Endothelial cell (in vitro differentiated cells): ENCODE measurements around the gene STARD7. TPM values are rescaled to one million over a fixed set of nuclear protein-coding genes. Genes with fewer than 3 reads are reported as not detected.

Source experiments
- DNase-seq: peaks from one replicate; pipeline ENCODE4 v3.0.0; 2021; ENCODE audit warnings: low spot score
- H3K27ac Mint-ChIP-seq: one replicate; pipeline ENCODE4 v1.8.0; 2021; ENCODE audit warnings: mixed read lengths, inconsistent platforms; ENCODE audit not compliant: unreplicated experiment
- H3K27me3 Mint-ChIP-seq: one replicate; pipeline ENCODE4 v1.8.0; 2021; ENCODE audit warnings: mild to moderate bottlenecking, moderate library complexity, mixed read lengths, inconsistent platforms; ENCODE audit not compliant: unreplicated experiment
- H3K36me3 Mint-ChIP-seq: one replicate; pipeline ENCODE4 v1.8.0; 2021; ENCODE audit warnings: mild to moderate bottlenecking, low read depth, mixed read lengths, inconsistent platforms; ENCODE audit not compliant: unreplicated experiment
- H3K4me1 Mint-ChIP-seq: one replicate; pipeline ENCODE4 v1.8.0; 2021; ENCODE audit warnings: mild to moderate bottlenecking, mixed read lengths, inconsistent platforms; ENCODE audit not compliant: unreplicated experiment
- H3K4me3 Mint-ChIP-seq: one replicate; pipeline ENCODE4 v1.8.0; 2021; ENCODE audit warnings: mild to moderate bottlenecking, mixed read lengths, inconsistent platforms; ENCODE audit not compliant: unreplicated experiment
- H3K9me3 Mint-ChIP-seq: one replicate; pipeline ENCODE4 v1.8.0; 2021; ENCODE audit warnings: mixed read lengths, inconsistent platforms; ENCODE audit not compliant: unreplicated experiment
- CTCF ChIP-seq: fragments of 200-600 bp; sonication (generic); IDR thresholded peaks from one replicate; pipeline ENCODE4 v1.5.0; 2021; ENCODE audit warnings: antibody characterized with exemption; ENCODE audit not compliant: unreplicated experiment
- total RNA-seq: library from RNA; stranded (reverse); fragmentation: NEBNext Ultra II Directional; extraction: Animal tissue kit (Norgen Biotek cat#: 25700); gene quantifications from one replicate; pipeline ENCODE4 v1.2.1, GENCODE V29; 2021; ENCODE audit not compliant: unreplicated experiment

STARD7 gene
- total RNA-seq, 1 donor from 2014 or later, result 83.4 TPM

- Mint-ChIP-seq H3K36me3 (peaks cover 23% of the 10 kb centered on the region), H3K4me3 (no peak overlapping the region), H3K9me3 (no peaks in the 10 kb centered on the region), H3K27me3 (peaks cover 3% of the 10 kb centered on the region), H3K4me1 (peaks cover 19% of the 10 kb centered on the region), H3K27ac (no peak overlapping the region)
- DNase-seq, result no peak
- TF ChIP-seq CTCF, result no peak
Observed at GRCh38 chr2:96247896-96248295, 39.3 kb upstream of the STARD7 start.

GRCh38 chr2:96247009-96247408 is 38.4 kb upstream of the STARD7 start:
- TF ChIP-seq CTCF, result no peak
- peaks cover 15% of the 10 kb centered on the region for H3K36me3 Mint-ChIP-seq
- no peak overlapping the region for H3K4me3 Mint-ChIP-seq
- peaks cover 19% of the 10 kb centered on the region for H3K4me1 Mint-ChIP-seq
- DNase-seq, result no peak
- H3K9me3 Mint-ChIP-seq, result no peaks in the 10 kb centered on the region
- H3K27me3 Mint-ChIP-seq, result peaks cover 3% of the 10 kb centered on the region
- no peak overlapping the region for H3K27ac Mint-ChIP-seq

GRCh38 chr2:96245609-96246390 is 37.2 kb upstream of the STARD7 start:
- no peak for DNase-seq
- H3K36me3 Mint-ChIP-seq, result peaks cover 10% of the 10 kb centered on the region
- H3K4me3 Mint-ChIP-seq, result no peak overlapping the region
- TF ChIP-seq CTCF, result no peak
- H3K27ac Mint-ChIP-seq, result peak overlapping the region; percentile 48
- no peaks in the 10 kb centered on the region for H3K9me3 Mint-ChIP-seq
- H3K27me3 Mint-ChIP-seq, result peaks cover 4% of the 10 kb centered on the region
- peaks cover 14% of the 10 kb centered on the region for H3K4me1 Mint-ChIP-seq

GRCh38 chr2:96243843-96244242 is 35.2 kb upstream of the STARD7 start:
- peaks cover 14% of the 10 kb centered on the region for H3K36me3 Mint-ChIP-seq
- H3K27me3 Mint-ChIP-seq, result peaks cover 5% of the 10 kb centered on the region
- no peaks in the 10 kb centered on the region for H3K9me3 Mint-ChIP-seq
- no peak overlapping the region for H3K27ac Mint-ChIP-seq
- peaks cover 10% of the 10 kb centered on the region for H3K4me1 Mint-ChIP-seq
- no peak for TF ChIP-seq CTCF
- DNase-seq, result no peak
- no peak overlapping the region for H3K4me3 Mint-ChIP-seq

DNA sequence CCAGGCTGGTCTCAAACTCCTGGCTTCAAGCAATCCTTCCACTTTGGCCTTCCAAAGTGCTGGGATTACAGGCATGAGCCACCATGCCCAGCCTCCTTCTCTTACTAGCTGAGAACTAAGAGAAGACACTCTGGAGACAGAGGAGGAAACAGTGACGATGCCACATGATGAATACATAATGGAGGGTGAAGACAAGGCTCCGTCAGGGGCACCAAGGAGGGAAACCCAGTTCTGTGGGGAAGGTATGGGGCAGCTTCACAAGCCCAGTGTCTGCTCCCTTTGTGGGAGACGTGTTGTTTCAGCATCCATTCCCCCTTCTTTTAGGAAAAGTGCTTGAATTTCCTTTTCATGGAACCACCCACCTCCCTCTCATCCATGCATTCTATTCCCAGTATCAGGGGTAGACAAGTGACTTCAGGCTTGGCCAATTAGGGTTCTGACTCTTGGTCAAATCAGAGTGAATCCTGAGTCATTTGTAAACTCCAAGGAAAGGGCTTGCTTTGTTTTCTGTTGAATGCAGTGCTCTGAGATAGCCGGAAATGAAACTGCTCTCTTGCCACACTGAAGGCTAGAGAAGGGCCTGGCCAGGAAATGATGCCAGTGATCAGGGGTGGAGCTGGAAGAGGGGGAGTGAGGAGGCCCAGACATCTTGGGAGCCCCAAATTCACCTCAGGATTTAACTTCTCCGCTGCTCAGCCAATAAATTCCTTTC is 33.4 kb upstream of the STARD7 start:
- Mint-ChIP-seq H3K36me3 (peaks cover 14% of the 10 kb centered on the region), H3K4me1 (peaks cover 10% of the 10 kb centered on the region), H3K27ac (no peak overlapping the region), H3K9me3 (no peaks in the 10 kb centered on the region), H3K27me3 (peaks cover 5% of the 10 kb centered on the region), H3K4me3 (no peak overlapping the region)
- TF ChIP-seq CTCF, result no peak
- DNase-seq, result no peak
